NT2/D1 (cell line): ENCODE data around the gene RPL32.

Experiments
- YY1 ChIP-seq: IDR thresholded peaks from 2 replicates; pipeline ENCODE4 v1.6.1; 2011; ENCODE audit not compliant: insufficient read length, insufficient read depth
- ZNF274 ChIP-seq: IDR thresholded peaks from 2 replicates; pipeline ENCODE4 v1.6.1; 2011; ENCODE audit warnings: mild to moderate bottlenecking, low read depth, low read length

DNA sequence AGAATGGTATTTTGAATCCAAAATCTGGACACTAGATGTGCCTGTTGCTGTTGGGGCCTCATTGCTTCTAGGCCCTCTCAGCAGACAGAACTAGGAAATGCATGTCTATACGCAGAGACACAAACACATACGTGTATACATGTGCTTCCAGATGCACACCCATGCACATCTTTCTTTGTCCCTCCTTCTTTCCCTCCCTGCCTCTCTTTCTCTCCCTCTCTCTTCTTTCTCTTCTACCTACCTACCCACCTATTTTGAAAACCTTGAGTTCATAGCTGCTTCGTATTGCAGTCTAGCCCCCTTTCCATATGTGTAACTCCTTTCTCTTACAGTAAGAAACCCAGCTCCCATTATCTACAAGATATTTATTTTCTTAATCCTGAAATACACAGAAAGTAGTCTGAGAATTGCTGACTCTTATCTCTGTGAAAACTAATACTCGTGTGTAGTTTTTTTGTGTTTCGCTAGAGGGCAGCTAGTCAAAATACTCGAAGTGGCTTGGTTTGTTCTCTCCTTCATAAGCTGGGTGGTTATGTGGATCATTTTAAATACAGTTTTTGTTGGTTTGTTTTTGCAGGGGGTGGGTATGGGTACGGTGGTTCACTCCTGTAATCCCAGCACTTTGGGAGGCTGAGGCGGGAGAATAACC, 18.5 kb downstream of the RPL32 start:
- TF ChIP-seq ZNF274 (no peak), YY1 (no peak)
